C4-2B (cell line): ENCODE results near the gene DENND5B.

Source experiments
- H3K27ac ChIP-seq: fragments of 450-650 bp; 2 replicates; pipeline ENCODE4 v1.5.1; 2017
- ZFX ChIP-seq: fragments of 450-650 bp; IDR thresholded peaks from 2 replicates; pipeline ENCODE4 v1.6.1; 2017
- TF ChIP-seq, protein P1 (sequence below): fragments of 450-650 bp; conservative IDR thresholded peaks from 2 replicates; pipeline ENCODE4 v1.5.1; 2017; ENCODE audit warnings: mild to moderate bottlenecking

DENND5B gene

GRCh38 chr12:31536672-31537071 is 54.3 kb downstream of the DENND5B start:
- no peak overlapping the region for H3K27ac ChIP-seq
- TF ChIP-seq, protein P1, sequence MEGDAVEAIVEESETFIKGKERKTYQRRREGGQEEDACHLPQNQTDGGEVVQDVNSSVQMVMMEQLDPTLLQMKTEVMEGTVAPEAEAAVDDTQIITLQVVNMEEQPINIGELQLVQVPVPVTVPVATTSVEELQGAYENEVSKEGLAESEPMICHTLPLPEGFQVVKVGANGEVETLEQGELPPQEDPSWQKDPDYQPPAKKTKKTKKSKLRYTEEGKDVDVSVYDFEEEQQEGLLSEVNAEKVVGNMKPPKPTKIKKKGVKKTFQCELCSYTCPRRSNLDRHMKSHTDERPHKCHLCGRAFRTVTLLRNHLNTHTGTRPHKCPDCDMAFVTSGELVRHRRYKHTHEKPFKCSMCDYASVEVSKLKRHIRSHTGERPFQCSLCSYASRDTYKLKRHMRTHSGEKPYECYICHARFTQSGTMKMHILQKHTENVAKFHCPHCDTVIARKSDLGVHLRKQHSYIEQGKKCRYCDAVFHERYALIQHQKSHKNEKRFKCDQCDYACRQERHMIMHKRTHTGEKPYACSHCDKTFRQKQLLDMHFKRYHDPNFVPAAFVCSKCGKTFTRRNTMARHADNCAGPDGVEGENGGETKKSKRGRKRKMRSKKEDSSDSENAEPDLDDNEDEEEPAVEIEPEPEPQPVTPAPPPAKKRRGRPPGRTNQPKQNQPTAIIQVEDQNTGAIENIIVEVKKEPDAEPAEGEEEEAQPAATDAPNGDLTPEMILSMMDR, result no peak
- TF ChIP-seq ZFX, result no peak

DNA sequence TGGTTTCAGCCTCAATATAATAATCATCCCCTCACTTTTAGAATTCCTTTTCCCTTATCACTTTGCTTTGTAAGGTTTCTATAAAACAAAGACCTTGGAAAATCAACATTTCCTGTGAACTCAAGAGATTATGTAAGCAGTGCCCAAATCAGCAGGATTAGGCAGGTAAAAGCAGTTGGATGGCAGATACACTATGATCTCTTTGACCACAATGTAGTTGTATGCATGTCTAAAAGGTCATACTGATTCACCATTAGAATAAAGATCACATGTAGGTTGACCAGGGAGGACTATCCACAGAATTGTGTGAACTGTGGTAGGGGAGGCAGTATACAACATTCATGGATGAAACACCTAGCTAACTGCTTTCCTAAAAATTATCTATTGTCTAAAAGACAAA is 57.5 kb downstream of the DENND5B start:
- TF ChIP-seq, protein P1, result no peak
- TF ChIP-seq ZFX, result no peak
- H3K27ac ChIP-seq, result no peak overlapping the region

- H3K27ac ChIP-seq, result no peak overlapping the region
- TF ChIP-seq, protein P1, result no peak
- no peak for TF ChIP-seq ZFX
Observed at GRCh38 chr12:31531893-31532292, 59.0 kb downstream of the DENND5B start.

- H3K27ac ChIP-seq, result no peak overlapping the region
- TF ChIP-seq ZFX, result no peak
- TF ChIP-seq, protein P1, result no peak
Observed at GRCh38 chr12:31528095-31528494, 62.8 kb downstream of the DENND5B start.

GRCh38 chr12:31527083-31527482 is 63.9 kb downstream of the DENND5B start:
- H3K27ac ChIP-seq, result no peak overlapping the region
- TF ChIP-seq, protein P1, result no peak
- TF ChIP-seq ZFX, result no peak

- no peak overlapping the region for H3K27ac ChIP-seq
- TF ChIP-seq, protein P1, result no peak
- TF ChIP-seq ZFX, result no peak
Observed at GRCh38 chr12:31526158-31526546, 64.8 kb downstream of the DENND5B start.

DNA sequence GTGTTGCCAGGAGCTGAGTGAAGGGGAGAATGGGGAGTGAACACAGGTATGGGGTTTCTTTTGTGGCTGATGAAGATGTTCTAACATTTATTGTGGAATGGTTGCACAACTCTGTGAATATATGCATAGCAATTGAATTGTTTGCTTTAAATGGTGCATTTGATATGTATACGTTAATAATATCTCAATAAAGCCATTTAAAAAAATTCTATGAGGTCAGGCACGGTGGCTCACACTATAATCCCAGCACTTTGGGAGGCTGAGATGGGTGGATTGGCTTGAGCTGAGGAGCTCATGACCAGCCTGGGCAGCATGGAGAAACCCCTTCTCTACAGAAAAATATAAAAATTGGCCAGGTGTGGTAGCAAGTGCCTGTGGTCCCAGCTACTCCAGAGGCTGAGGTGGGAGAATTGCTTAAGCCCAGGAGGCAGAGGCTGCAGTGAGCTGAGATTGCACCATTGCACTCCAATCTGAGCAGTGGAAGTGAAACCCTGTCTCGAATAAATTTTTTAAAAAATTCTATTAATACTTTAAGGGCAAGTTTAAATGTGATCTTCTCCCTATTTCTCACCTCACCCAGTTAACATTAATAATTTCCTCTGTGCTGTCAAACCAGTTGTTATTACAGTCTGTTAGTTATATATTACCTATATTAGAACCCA is 65.3 kb downstream of the DENND5B start:
- no peak overlapping the region for H3K27ac ChIP-seq

More for the DNA sequence above, 65.3 kb downstream of the DENND5B start:
- TF ChIP-seq, protein P1, result no peak
- TF ChIP-seq ZFX, result no peak
